Measurements from ENCODE around the gene MRPL52.
A peak's percentile ranks its signal among the peaks of the same experiment; 100 is the strongest.
"Not testable (repeated sequence)": the region's sequence is repeated elsewhere in the genome, so short reads cannot be mapped to it uniquely, and the experiment has no call there.

Gene MRPL52

GRCh38 chr14:22850944-22851764 is 21.5 kb downstream of the MRPL52 start:
- no peak for DNase-seq (ENCODE audit: insufficient read length, low spot score)

GRCh38 chr14:22852178-22852577 is 22.5 kb downstream of the MRPL52 start:
- not testable (repeated sequence) for FAIRE-seq; DNase-seq (ENCODE audit: insufficient read length, low spot score)

More at GRCh38 chr14:22850944-22851764, 21.5 kb downstream of the MRPL52 start:
- FAIRE-seq = peak; percentile 13
- TF ChIP-seq POU2F2 (IDR thresholded peaks at IDR 0.05; ENCODE audit: low read depth, low read length) (no peak), PAX5 (IDR thresholded peaks at IDR 0.05; ENCODE audit: insufficient read depth, low read length, severe bottlenecking) (no peak), TAF1 (IDR thresholded peaks at IDR 0.05; ENCODE audit: low read depth, low read length) (no peak), SPI1 (IDR thresholded peaks at IDR 0.05; ENCODE audit: low read depth, low read length) (no peak), POLR2A (IDR thresholded peaks at IDR 0.05; ENCODE audit: low read depth, low read length) (no peak), POLR2AphosphoS5 (IDR thresholded peaks at IDR 0.05; ENCODE audit: low read depth, low read length) (no peak)

GRCh38 chr14:22852599-22852939 is 22.9 kb downstream of the MRPL52 start:
- DNase-seq (ENCODE audit: insufficient read length, low spot score) (no peak), FAIRE-seq (no peak)
- TF ChIP-seq POU2F2 (IDR thresholded peaks at IDR 0.05; ENCODE audit: low read depth, low read length) (no peak), SPI1 (IDR thresholded peaks at IDR 0.05; ENCODE audit: low read depth, low read length) (no peak), TAF1 (IDR thresholded peaks at IDR 0.05; ENCODE audit: low read depth, low read length) (no peak), POLR2AphosphoS5 (IDR thresholded peaks at IDR 0.05; ENCODE audit: low read depth, low read length) (no peak)

- DNase-seq (ENCODE audit: insufficient read length, low spot score) (peak; percentile 76), FAIRE-seq (peak; percentile 95)
- no peak for TF ChIP-seq TAF1 (IDR thresholded peaks at IDR 0.05; ENCODE audit: low read depth, low read length)
- 0 out of 2 replicates have a peak, but pooled peaks have one; percentile 52 for TF ChIP-seq POU2F2 (IDR thresholded peaks at IDR 0.05; ENCODE audit: low read depth, low read length)
- TF ChIP-seq PAX5 (IDR thresholded peaks at IDR 0.05; ENCODE audit: insufficient read depth, low read length, severe bottlenecking) = no peak
- TF ChIP-seq SPI1 (IDR thresholded peaks at IDR 0.05; ENCODE audit: low read depth, low read length) = peak; percentile 50; the same call in 1 of the 2 replicates
Observed at GRCh38 chr14:22852940-22853767, 23.5 kb downstream of the MRPL52 start.

- FAIRE-seq; DNase-seq (ENCODE audit: insufficient read length, low spot score): not testable (repeated sequence)
Observed at GRCh38 chr14:22854296-22854695, 24.6 kb downstream of the MRPL52 start.

GRCh38 chr14:22854963-22855724 is 25.5 kb downstream of the MRPL52 start:
- no peak for TF ChIP-seq TAF1 (IDR thresholded peaks at IDR 0.05; ENCODE audit: low read depth, low read length)
- TF ChIP-seq SPI1 (IDR thresholded peaks at IDR 0.05; ENCODE audit: low read depth, low read length) = no peak
- no peak for TF ChIP-seq POLR2A (IDR thresholded peaks at IDR 0.05; ENCODE audit: low read depth, low read length)
- TF ChIP-seq POLR2AphosphoS5 (IDR thresholded peaks at IDR 0.05; ENCODE audit: low read depth, low read length) = no peak
- no peak for TF ChIP-seq PAX5 (IDR thresholded peaks at IDR 0.05; ENCODE audit: insufficient read depth, low read length, severe bottlenecking)
- TF ChIP-seq POU2F2 (IDR thresholded peaks at IDR 0.05; ENCODE audit: low read depth, low read length) = no peak
- FAIRE-seq (no peak), DNase-seq (ENCODE audit: insufficient read length, low spot score) (no peak)

- DNase-seq (ENCODE audit: insufficient read length, low spot score) = no peak
- TF ChIP-seq TAF1 (IDR thresholded peaks at IDR 0.05; ENCODE audit: low read depth, low read length) (no peak), POLR2AphosphoS5 (IDR thresholded peaks at IDR 0.05; ENCODE audit: low read depth, low read length) (no peak), SPI1 (IDR thresholded peaks at IDR 0.05; ENCODE audit: low read depth, low read length) (no peak), POLR2A (IDR thresholded peaks at IDR 0.05; ENCODE audit: low read depth, low read length) (no peak), POU2F2 (IDR thresholded peaks at IDR 0.05; ENCODE audit: low read depth, low read length) (no peak)
- FAIRE-seq = no peak
Observed at GRCh38 chr14:22856428-22856827, 26.7 kb downstream of the MRPL52 start.

- not testable (repeated sequence) for FAIRE-seq; DNase-seq (ENCODE audit: insufficient read length, low spot score)
Observed at GRCh38 chr14:22860377-22860776, 30.7 kb downstream of the MRPL52 start.

GRCh38 chr14:22861651-22862050 is 32.0 kb downstream of the MRPL52 start:
- DNase-seq (ENCODE audit: insufficient read length, low spot score) = no peak
- no peak for FAIRE-seq
- TF ChIP-seq POLR2A (IDR thresholded peaks at IDR 0.05; ENCODE audit: low read depth, low read length) (no peak), TAF1 (IDR thresholded peaks at IDR 0.05; ENCODE audit: low read depth, low read length) (no peak), PAX5 (IDR thresholded peaks at IDR 0.05; ENCODE audit: insufficient read depth, low read length, severe bottlenecking) (no peak), POLR2AphosphoS5 (IDR thresholded peaks at IDR 0.05; ENCODE audit: low read depth, low read length) (no peak), POU2F2 (IDR thresholded peaks at IDR 0.05; ENCODE audit: low read depth, low read length) (no peak), SPI1 (IDR thresholded peaks at IDR 0.05; ENCODE audit: low read depth, low read length) (no peak)

- no peak for FAIRE-seq
Observed at GRCh38 chr14:22864979-22865378, 35.3 kb downstream of the MRPL52 start.

More at GRCh38 chr14:22864979-22865378, 35.3 kb downstream of the MRPL52 start:
- no peak for DNase-seq (ENCODE audit: insufficient read length, low spot score)
- TF ChIP-seq POU2F2 (IDR thresholded peaks at IDR 0.05; ENCODE audit: low read depth, low read length) (no peak), POLR2A (IDR thresholded peaks at IDR 0.05; ENCODE audit: low read depth, low read length) (no peak), TAF1 (IDR thresholded peaks at IDR 0.05; ENCODE audit: low read depth, low read length) (no peak), SPI1 (IDR thresholded peaks at IDR 0.05; ENCODE audit: low read depth, low read length) (no peak), POLR2AphosphoS5 (IDR thresholded peaks at IDR 0.05; ENCODE audit: low read depth, low read length) (no peak)
